HG02678 (cell line): ENCODE results near the gene MOB3A.

Experiments used
- ATAC-seq: cut with Tn5 transposase; IDR thresholded peaks from one replicate; pipeline ENCODE4 v1.9.1; 2021; ENCODE audit warnings: mild to moderate bottlenecking, moderate library complexity; ENCODE audit not compliant: unreplicated experiment

Gene MOB3A

DNA sequence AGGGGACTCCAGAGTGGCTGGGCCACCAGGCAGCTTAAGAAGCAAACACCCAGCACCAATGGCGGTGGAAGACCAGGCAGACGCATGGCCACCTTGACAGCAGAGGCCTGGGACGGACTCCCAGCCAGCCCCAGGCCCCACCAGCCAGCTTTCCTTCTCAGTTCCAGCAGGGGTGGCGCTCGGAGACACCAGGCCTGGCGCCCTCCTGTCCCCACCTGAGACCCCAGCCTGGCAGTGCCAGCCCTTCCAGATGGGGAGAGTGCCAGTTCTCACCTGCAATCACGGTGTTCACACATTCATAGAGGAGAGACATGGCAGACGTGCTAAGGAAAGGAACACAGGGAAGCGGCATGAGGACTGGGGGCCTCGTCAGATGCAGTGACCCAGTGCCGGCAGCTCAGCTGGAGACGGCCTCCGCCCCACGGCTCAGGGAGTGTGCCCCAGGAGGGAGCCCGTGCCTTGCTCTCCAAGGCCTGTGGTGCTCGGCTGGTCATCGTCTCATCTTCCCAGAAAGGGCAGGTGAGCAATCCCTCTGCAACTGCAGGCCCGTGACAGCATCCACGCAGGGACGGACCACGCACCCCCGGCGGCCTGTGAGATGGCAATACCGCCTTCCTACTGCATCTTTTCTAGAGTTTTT is 30.9 kb upstream of the MOB3A start:
- no peak for ATAC-seq

DNA sequence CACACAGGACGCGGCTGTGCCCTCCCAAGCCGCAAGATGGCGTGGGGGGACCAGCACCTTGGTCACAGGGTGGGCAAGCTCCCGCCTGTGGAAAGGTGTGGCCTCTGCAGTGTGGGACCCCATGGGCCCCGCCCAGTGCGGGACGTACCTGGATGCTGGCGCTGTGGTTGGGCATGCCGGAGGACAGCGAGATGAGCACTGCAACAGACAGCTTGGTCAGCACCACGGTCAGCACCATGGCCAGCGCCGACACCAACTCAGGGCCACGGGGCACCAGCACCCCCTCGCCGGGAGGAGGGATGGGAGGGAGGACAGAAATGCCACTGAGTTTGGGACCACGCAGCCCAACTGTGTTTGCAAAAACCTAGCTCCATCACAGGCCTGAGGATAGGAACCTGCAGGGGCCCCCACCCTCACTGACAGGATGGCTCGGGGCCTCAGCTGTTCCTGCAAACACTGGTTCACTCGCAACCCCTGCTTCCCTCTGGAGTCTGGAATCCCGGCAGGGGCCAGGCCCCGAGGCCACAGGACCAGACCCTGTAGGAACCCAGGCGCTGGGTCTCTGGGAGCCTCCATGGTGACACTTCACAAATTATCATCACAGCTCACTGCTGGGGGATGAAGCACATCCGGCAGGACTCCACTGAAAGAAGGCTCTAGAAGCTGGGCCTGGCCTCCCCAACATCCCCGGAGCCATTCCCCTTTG is 27.7 kb upstream of the MOB3A start:
- ATAC-seq: no peak

- ATAC-seq: no peak
Measured at GRCh38 chr19:2122982-2123381, 26.9 kb upstream of the MOB3A start.

DNA sequence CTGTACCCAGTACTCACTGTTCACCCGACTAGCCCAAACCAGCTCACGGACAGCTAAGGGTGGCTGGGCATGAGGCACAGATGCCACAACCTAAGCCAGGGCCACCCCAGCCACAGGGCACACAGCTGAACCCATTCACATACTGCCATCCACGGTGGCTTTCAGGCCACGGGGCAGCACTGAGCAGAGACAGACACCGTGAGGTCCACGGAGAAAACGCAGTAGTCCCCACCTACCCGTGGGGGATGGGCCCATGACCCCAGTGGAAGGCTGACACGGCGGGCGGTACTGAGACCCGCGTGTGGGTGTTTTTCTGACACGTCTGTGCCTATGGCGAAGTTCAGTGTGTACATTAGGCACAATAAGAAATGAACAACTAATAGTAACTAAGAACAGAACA is 26.1 kb upstream of the MOB3A start:
- no peak for ATAC-seq

- ATAC-seq: no peak
Measured at GRCh38 chr19:2121416-2122051, 25.4 kb upstream of the MOB3A start.

- no peak for ATAC-seq
Measured at GRCh38 chr19:2120821-2121220, 24.7 kb upstream of the MOB3A start.

GRCh38 chr19:2119921-2120785 is 24.0 kb upstream of the MOB3A start:
- ATAC-seq: no peak

DNA sequence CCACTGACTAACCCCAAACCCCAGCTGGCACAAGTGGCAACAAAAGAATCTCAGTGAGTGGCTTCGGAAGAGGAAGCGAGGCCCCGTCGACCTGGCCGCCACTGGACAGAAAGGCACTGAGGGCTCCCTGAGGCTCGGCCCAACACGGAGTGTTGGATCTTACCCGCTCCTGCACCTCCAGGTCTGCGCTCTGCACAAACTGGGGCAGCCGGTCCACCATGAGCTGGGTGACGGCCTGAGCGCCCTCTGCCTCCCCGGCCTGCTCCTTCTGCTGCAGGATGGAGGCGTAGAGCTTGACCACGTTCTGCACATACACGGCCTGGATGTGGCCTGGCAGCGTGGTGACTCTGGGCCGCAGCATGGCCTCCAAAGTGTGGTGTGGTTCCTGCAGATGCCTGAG is 22.3 kb upstream of the MOB3A start:
- no peak for ATAC-seq

DNA sequence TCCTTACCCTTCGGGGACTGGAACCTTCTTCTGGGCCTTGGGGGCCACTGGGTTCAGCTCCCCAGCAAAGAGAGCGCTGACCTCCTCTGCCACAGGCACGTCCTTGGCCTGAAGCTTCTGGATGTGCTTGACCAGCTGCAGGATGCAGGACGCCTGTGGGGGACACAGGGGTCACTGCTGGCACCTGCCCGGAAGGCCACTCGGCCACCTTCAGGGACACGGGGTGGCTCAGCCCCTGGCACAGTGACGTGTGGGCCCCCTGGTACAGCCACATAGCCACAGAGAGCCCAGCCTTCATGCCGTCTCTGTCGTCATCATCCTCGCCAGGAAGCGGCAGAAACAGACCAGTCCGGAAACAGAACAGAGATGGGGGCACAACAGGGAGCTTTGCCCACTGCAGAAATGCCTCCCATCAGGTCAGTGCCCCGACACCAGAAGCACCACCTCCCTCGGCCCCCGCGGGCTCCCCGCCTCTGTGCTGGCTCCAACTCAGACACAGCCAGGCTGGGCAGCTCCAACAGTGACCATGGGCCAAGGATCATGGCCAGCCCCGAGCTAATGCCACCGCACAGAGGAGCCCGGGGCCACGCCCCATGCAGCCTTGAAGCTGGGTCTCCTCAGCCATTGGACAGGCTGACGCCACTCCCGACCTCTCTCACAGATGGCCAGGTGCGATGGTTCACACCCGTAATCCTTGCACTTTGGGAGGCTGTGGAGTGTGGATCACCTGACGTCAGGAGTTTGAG is 21.3 kb upstream of the MOB3A start:
- ATAC-seq: no peak

DNA sequence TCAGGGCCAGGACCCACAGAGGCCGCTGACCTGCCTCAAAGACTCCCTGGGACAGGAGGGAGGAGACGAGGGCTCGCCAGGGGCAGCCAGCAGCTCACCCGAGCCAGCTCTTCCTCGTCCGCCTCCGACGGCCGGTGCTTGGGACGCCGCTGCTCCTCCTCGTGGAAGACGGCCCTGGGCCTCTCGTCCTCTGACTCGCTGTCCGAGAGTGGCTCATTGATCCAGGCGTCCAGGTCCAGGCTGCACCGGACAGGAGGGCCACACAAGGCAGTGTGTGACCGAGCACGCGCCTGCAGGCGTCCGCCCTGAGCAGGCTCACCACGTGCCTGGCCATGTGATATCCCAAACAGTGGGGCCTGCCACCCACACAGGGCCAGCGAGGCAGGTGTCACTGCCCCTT is 20.4 kb upstream of the MOB3A start:
- no peak for ATAC-seq

DNA sequence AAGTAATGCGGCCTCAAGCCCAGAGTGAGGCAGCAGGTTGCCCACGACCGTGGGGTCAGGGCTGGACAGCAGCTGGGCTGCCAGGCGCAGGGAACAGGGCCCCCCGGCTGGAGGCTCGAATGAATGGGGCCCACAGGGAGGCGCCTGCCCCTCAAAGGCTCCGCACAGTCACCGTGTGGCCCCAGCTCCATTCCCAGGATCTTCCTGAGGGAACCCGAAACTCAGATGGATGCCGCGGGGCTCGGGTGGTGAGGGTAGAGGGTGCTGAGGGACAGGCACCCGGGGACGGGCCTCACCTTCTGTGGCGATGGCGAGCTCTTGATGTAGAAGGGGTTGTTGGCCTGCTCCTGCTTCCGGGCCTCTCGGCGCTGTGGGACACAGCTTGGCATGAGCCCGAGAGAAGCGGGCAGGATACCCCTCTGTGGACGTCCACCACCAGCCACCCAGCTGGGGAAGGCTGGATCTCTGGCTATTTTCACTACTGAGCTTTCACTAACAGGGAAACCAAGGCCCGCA is 19.8 kb upstream of the MOB3A start:
- ATAC-seq: no peak

GRCh38 chr19:2115324-2115723 is 19.2 kb upstream of the MOB3A start:
- ATAC-seq: no peak

DNA sequence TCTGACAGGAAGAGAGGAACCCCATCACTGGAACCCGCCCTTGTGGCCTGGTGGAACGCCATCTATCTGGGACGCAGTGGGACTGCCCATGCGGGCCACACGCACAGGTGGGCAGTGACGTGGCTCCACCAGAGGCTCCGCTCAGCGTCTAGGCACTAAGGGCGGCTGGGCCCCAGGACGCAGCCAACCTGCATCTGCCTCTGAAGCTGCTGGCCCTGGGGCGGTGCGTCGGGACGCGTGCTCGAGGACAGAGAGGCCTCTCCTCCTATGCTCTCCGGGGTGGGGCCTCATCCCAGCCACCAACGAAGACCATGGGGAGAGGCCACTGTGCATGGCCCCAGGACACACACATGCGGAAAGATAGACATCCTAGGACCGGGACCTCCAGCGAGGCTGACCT is 18.7 kb upstream of the MOB3A start:
- no peak for ATAC-seq

- no peak for ATAC-seq
Measured at GRCh38 chr19:2114218-2114617, 18.1 kb upstream of the MOB3A start.

DNA sequence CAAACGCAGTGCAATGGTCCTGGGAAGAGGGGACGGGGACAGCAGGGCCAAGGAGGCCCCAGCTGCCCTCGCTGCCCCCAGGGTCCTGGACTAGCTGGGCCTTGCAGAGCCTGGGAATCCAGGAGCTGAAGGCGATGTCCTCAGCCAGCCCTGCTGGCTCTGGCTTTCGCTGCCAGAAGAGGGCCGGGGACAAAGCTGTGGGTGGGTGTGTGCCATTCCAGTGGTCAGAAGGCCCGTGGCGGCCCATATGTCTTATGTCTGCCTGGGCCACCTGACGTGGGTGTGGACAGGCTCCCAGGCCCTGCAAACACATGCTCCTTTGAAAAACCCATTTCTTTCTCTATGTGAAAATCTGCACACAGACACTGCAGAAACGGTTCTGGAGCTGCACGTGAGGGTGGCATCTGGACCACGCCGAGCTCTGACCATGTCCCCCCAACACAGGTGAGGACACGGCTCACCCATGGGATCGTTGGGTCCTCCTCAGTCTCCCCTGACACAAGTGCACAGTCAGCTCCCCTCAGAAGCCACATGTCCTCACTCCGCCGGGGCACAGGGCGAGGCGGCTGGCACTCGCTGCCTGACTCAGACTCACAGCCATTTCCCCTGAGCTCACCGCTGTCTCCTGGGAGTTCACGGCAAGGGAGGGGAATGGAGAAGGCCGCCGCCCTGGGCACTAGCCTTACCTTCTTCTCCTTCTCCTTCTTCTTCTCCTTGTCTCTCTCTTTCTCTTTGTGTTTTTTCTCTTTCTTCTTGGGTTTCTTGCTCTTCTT is 17.5 kb upstream of the MOB3A start:
- ATAC-seq: no peak

DNA sequence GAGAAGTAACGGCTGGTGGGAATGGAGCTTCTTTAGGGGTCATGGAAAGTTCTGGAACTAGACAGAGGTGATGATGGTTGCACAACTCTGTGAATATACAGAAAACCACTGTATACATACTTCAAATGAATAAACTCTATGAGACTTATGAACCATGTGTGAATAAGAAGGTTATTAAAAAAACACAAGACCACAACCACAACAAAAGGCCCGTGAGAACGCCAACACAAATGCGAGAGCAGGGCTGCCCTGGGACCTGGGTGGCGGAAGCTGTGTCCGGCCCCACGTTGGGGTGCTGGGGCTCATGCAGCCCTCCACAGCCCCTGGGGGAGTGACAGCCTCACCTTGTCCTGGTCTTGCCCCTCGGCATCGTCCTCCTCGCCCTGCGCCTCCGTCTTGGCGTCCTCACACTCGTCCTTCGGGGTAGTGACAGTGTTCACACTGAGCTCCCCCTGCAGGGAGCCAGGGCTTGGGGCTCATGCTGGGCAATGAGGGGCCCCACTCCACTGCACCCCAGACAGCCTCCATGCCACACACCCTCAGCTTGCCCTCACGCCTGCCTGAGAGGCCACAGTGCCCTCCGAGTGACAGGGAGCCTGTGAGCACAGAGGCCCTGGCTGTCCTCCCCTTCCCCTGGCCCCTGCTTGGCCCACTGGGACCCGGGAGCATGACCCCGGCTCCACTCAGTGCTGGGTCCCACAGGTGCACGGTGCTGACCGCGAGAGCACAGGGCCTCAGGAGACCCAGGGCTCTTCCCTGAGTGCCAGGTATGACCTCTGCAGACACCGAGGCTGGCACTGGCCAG is 16.6 kb upstream of the MOB3A start:
- no peak for ATAC-seq

DNA sequence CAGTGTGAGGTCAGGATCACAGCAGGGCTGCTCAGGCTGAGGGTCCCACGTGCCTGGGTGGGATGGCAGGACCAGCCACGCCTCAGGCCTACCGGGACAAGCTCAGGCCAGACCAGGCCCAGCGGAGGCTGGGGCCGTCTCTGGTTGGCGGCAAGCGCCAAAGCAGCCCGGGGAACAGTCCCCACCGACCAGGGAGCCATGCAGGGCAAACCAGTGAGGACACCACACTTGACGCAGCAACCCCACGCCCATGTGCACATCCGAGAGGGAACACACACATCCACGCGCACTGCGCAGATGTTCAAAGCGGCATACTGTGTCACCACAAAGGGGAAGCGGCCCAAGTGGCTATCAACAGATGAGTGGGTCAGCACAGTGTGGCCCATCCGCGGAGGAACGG is 15.8 kb upstream of the MOB3A start:
- ATAC-seq: no peak

DNA sequence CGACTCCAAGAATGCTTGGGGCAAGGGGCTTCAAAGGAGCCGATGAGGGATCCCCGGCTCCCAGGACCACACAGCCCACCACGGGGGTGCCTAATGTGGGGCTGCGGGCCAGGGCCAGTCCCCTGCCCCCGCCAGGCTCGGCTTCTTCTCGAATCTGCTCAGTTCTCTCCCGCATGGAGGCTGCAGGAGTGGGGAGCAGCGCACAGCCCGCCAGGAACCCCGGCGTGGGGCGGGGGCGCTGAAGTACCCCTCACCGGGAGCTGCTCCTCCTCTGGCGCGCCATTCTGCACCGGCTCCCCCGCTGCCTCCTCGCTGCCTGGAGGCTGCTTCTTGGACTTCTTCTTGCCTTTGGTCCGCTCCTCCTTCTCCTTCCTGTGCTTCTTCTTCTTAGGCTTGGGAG is 15.3 kb upstream of the MOB3A start:
- no peak for ATAC-seq

DNA sequence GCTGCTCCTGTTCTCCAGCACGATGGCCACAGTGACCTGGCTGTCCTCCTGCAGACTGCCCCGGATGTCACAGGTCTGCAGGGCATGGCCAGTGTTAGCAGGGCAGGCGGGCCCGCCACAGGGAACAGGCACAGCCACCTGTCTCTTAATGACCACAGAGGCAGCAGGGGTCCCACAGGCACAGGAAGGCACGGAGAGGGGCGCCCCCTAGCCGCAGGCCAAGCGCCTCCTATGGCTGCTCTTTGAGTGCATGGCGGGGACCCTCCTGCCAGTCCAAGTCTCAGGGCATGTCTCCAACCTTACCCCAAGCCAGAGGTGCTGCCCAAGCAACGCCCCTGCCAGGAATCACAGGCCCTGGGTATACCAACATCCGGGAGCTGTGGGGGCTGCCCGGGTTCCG is 14.7 kb upstream of the MOB3A start:
- ATAC-seq: no peak
